Non-pigmented ciliary epithelial cell (primary cell): ENCODE measurements around the gene SEMA4B.

Experiments
- DNase-seq: peaks from one replicate; pipeline ENCODE4 v3.0.0-alpha.2; 2010; ENCODE audit warnings: low read depth

The SEMA4B gene

GRCh38 chr15:90225504-90226234, 24.5 kb downstream of the SEMA4B start:
- no peak for DNase-seq

- DNase-seq: no peak
Measured at GRCh38 chr15:90227336-90227735, 26.2 kb downstream of the SEMA4B start.

DNA sequence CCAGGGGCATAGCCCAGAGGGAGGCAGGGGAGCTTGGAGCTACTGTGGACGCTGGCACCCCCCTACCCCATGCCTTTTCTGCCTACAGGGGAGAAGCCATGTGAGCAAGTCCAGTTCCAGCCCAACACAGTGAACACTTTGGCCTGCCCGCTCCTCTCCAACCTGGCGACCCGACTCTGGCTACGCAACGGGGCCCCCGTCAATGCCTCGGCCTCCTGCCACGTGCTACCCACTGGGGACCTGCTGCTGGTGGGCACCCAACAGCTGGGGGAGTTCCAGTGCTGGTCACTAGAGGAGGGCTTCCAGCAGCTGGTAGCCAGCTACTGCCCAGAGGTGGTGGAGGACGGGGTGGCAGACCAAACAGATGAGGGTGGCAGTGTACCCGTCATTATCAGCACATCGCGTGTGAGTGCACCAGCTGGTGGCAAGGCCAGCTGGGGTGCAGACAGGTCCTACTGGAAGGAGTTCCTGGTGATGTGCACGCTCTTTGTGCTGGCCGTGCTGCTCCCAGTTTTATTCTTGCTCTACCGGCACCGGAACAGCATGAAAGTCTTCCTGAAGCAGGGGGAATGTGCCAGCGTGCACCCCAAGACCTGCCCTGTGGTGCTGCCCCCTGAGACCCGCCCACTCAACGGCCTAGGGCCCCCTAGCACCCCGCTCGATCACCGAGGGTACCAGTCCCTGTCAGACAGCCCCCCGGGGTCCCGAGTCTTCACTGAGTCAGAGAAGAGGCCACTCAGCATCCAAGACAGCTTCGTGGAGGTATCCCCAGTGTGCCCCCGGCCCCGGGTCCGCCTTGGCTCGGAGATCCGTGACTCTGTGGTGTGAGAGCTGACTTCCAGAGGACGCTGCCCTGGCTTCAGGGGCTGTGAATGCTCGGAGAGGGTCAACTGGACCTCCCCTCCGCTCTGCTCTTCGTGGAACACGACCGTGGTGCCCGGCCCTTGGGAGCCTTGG, 27.0 kb downstream of the SEMA4B start:
- no peak for DNase-seq

GRCh38 chr15:90228960-90229359, 27.8 kb downstream of the SEMA4B start:
- no peak for DNase-seq

GRCh38 chr15:90230071-90230494, 29.0 kb downstream of the SEMA4B start:
- DNase-seq: no peak

DNA sequence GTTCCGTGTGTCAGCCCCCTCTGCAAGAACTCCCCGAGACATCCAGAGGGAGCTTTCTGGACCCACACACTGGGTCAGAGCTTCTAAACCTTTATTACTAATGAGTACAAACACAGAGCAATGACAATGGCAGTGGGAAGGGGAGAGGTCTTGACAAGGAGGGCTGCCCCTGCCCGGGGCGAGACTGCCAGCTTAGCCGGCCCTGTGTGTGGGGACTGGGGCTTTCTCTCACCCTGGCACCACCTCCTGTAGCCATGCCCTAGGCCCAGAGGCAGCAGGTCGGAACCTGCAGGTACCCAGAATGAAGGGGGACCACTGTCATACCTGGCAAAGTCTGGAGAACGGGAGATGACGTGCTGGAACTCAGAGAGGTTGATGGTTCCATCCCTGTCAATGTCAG, 29.5 kb downstream of the SEMA4B start:
- no peak for DNase-seq

- no peak for DNase-seq
Measured at GRCh38 chr15:90231028-90232017, 30.2 kb downstream of the SEMA4B start.

DNA sequence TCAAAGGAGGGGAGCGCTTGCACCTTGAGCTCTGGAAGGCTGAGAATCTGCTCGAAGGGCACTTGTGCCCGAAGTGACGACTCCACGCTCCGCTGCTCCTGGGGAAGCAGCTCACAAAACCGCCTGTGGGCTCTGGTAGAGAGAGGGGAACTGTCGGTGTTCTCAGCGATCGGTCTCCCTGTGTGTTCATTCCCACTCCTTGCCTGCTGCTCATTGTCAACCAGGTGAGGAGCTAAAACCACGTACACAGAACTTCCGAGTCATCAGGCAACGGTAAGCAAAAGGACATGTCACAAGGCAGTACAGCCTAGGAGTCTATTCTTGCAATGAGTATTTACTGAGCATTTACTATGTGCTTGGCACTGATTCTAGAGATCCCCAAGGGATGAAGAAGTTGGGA, 31.1 kb downstream of the SEMA4B start:
- DNase-seq: no peak

DNA sequence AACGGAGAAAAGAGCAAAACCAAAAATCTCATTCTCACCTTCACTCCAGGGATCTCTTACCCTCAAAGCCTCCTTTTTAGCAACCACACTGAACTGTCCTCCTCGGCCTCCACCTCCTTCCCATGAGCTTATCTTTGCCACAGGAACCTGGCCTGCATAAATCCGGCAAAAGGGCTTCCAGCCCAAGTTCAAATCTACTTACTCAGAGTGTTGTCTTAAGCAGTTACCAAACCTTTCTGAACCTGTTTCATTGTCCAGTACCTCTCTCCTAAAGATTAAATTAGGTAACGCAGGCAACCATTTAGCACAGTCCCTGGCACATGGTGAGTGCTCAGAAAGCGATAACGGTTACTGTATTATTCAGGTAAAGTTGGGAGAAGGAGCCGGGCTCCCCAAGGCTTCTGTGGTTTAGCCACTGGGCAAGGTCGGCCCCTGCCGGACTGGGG, 31.8 kb downstream of the SEMA4B start:
- no peak for DNase-seq

DNA sequence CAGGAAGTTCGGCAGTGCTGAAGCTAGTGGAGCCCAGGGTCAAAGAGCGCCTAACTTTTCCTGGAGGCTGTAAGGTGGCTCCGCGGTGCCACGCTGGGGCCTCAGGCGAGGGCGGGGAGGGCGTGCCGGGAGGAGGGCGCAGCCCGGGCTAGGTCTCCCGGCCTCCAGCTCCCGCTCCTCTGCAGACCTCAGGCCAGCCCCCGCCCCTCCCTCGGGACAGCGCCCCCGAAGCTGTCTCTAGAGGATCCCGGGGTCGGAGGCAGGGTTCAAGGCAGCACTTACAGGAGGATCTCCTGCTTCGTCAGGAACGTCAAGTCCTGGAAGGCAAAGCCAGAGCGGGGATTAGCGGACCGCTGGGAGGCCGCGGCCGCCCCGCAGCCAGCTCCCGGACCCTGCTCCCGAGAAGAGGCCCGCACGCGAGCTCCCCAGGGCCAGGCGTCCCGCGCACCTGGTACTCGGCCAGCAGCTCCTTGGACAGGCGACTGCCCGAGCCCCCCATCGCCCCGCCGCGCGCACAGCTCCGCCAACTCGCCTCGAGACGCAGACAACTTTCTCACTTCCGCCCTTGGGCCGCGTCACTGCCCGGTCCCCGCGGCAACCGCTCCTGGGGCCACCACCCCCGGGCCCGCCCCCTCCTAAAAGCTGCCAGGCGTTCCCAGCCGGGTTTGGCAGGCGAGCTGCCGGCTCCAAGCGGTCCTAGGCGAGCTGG, 32.4 kb downstream of the SEMA4B start, which contains the start of gene CIB1:
Gene CIB1, minus strand, starts transcription at position 555 of the 709 bp plus-strand sequence. Its CDS starts 56 bp downstream, at position 499.
- DNase-seq: peak; percentile 78

GRCh38 chr15:90234096-90234988, 33.2 kb downstream of the SEMA4B start, which contains the start of gene GDPGP1:
Gene GDPGP1, plus strand, starts transcription at chr15:90234209. Its CDS starts 6,700 bp downstream, at chr15:90240909.
- no peak for DNase-seq

GRCh38 chr15:90239371-90239770, 38.2 kb downstream of the SEMA4B start:
- no peak for DNase-seq

GRCh38 chr15:90240856-90241255, 39.7 kb downstream of the SEMA4B start:
- no peak for DNase-seq

DNA sequence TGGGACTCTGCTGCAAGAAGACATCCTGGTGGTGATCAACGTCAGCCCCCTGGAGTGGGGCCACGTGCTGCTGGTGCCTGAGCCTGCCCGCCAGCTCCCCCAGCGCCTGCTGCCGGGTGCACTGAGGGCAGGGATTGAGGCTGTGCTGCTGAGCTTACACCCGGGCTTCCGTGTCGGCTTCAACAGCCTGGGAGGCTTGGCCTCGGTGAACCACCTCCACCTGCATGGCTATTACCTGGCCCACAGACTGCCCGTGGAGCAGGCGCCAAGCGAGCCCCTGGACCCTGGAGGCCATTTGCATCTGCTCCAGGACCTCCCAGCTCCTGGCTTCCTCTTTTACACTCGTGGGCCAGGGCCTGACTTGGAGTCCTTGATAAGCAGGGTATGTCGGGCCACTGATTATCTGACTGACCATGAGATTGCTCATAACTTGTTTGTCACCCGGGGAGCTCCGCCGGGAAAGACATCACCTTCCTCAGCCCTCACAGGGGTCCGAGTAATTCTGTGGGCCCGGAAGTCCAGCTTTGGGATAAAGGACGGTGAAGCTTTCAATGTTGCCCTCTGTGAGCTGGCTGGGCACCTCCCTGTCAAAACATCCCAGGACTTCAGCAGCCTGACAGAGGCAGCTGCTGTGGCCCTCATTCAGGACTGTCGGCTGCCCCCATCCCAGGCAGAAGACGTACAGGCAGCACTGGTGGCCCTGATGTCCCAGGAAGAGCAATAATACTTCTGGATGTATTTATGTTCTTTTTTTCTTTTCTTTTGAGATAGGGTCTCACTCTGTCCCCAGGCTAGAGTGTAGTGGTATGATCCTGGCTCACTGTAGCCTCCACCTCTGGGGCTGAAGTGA, 40.4 kb downstream of the SEMA4B start:
- DNase-seq: no peak

DNA sequence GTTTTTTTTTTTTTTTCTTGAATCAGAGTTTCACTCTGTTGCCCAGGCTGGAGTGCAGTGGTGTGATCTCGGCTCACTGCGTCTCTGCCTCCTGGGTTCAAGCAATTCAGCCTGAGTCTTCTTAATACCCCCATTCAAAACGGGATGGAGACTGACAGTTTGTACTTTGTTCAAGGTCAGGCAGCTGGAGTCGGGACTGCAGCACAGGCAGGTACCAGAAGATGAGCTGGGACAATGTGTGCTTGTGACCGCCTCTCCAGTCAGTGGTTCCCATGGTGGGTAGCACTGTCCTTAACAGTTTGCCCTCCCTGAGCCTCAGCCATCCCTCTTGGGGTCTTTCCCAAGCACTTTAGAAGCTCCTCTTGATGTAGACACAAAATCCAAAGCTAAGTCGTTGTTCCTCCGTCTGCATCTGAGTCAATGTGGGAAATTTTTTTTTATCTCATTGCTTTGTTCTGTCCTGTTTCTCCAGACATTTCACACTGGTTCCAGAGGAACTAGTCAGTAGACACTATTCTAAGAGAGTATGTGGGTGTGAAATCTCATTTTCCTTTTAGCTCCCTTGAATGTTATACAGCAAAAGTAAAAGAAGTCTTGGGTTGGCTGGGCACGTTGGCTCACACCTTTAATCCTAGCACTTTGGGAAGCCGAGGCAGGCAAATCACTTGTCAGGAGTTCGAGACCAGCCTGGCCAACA, 43.0 kb downstream of the SEMA4B start:
- no peak for DNase-seq

GRCh38 chr15:90248789-90249202, 47.7 kb downstream of the SEMA4B start:
- DNase-seq: no peak

GRCh38 chr15:90249203-90249863, 48.2 kb downstream of the SEMA4B start, which contains the start of gene TTLL13:
Gene TTLL13, plus strand, starts transcription at chr15:90249556. Its CDS starts 1,075 bp downstream, at chr15:90250631.
- DNase-seq: no peak

DNA sequence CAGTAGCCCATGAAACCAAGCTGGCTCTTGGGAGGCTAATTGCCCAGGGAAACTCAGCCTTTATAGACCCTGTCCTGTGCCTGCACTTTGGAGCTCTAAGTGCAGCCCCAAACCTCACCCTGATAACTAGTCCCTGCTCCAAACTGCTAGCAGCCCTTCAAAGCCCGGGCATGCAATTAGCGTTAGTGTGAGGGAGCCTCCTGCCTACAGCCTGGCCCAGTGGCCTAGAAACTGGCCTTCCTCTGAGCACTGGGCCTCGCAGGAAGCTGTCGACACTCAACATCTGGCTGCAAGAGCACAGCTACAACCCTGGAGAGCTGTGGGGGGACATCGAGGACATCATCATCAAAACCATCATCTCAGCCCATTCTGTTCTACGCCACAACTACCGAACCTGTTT, 56.6 kb downstream of the SEMA4B start:
- no peak for DNase-seq
